ENCODE data around the gene MYBPC2.

- no peak for TF ChIP-seq CTCF (IDR thresholded peaks at IDR 0.05; ENCODE audit: extremely low read depth in 1 of 2, insufficient read depth in 1 of 2, low read depth in 1 of 2, low read length in 2 of 2)
- TF ChIP-seq MAX (IDR thresholded peaks at IDR 0.05; ENCODE audit: insufficient read depth, insufficient read length), result no peak
- TF ChIP-seq GATA2 (IDR thresholded peaks at IDR 0.05; ENCODE audit: insufficient read depth, insufficient read length, low read depth, low read length), result no peak
- TF ChIP-seq JUN (IDR thresholded peaks at IDR 0.05; ENCODE audit: borderline replicate concordance, insufficient read depth, insufficient read length, low read depth), result no peak
Observed at GRCh38 chr19:50466706-50467039, 34.0 kb downstream of the MYBPC2 start.
